ENCODE data around the gene ANKRD44. TPM values are rescaled to one million over a fixed set of nuclear protein-coding genes. Genes with fewer than 3 reads are reported as not detected.

Gene ANKRD44
- total and polyA plus RNA-seq, 2 of the 8 experiments (the other 6 are each of a cell fraction or from before 2014, with no cell fraction given): 1.2 to 1.3 TPM

DNA sequence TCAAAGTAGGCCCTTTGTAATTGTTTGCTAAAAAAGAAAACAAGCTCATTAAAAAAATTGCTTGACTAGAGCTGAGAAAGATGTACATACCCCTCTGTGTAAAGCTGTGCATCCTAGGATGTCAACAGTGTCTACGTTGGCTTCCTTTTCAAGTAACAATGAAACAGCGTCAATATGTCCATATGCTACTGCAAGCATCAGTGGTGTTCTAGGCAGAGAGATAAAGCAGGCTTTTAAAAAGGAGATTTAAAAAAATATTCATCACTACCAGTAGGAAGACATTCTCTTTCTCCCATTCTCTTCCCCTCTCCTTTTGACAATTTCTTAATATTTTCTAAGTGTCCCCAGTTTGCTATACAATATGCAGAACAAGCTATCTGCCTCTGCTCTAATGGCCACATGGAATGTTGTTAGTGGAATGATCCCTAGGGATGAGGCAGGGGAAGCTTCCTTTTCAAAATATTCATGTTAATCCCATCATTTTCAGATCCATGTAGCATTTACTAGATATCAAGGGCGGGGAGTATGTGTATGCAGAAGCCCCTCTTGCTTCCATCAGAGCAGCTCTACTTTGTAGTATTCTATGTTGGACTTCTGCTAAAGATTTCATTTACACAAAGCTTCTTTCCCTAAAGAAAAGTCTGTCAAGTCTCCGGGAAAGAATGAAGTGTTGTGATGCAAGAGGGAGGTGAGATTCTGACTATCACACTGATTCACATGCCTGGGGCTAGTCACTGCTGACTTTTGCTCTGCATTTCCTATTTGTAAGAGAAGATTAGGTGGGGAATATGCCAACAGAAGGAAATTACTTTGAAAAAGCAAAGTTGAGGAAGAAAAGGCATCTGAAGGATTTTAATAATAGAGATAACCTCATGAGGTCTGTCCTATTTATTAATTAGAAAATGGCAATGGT lies 302.6 kb downstream of the ANKRD44 start (continued):
- no peak for TF ChIP-seq EP300 (IDR thresholded peaks at IDR 0.05; ENCODE audit: borderline replicate concordance in 1 of 2, low read depth in 2 of 2, low read length in 2 of 2)

All from H1 (cell line).